ENCODE measurements around the gene NUP50.

- TF ChIP-seq CTCF (IDR thresholded peaks at IDR 0.05) (no peak), EP300 (IDR thresholded peaks at IDR 0.05) (peak in 1 of 2 donors; percentile 91), POLR2A (IDR thresholded peaks at IDR 0.05) (no peak)
Observed at GRCh38 chr22:45226503-45227186, 62.9 kb downstream of the NUP50 start.
